Mesendoderm (in vitro differentiated cells): ENCODE data around the gene ZBTB7C.

Source experiments
- DNase-seq: peaks from one replicate; pipeline ENCODE4 v3.0.0; 2013
- H2AK5ac ChIP-seq: 2 replicates; pipeline ENCODE4 v1.6.1; 2013; ENCODE audit warnings: low read length, inconsistent platforms
- H2BK120ac ChIP-seq: 2 replicates; pipeline ENCODE4 v1.6.1; 2013; ENCODE audit warnings: low read depth, mild to moderate bottlenecking, low read length, moderate library complexity, mixed read lengths
- H2BK15ac ChIP-seq: replicated peaks from 2 replicates; pipeline ENCODE4 v1.6.1; 2013; ENCODE audit warnings: low read depth, mild to moderate bottlenecking, moderate library complexity
- H2BK5ac ChIP-seq: 2 replicates; pipeline ENCODE4 v1.6.1; 2013; ENCODE audit warnings: low read length, inconsistent platforms
- H3K18ac ChIP-seq: 2 replicates; pipeline ENCODE4 v1.6.1; 2013; ENCODE audit warnings: mild to moderate bottlenecking, low read length, mixed read lengths
- H3K23ac ChIP-seq: one replicate; pipeline ENCODE4 v1.6.1; 2013; ENCODE audit warnings: low read length
- H3K27ac ChIP-seq: 2 replicates; pipeline ENCODE4 v1.5.1; 2013; ENCODE audit warnings: low read depth, mild to moderate bottlenecking, inconsistent platforms, low read length, moderate library complexity
- H3K27me3 ChIP-seq: 2 replicates; pipeline ENCODE4 v1.6.1; 2013; ENCODE audit warnings: low read length, control low read depth, mild to moderate bottlenecking, inconsistent platforms; ENCODE audit not compliant: insufficient read depth, poor library complexity
- H3K36me3 ChIP-seq: 2 replicates; pipeline ENCODE4 v1.6.1; 2013; ENCODE audit warnings: low read length, inconsistent platforms; ENCODE audit not compliant: control insufficient read depth, insufficient read depth
- H3K4ac ChIP-seq: one replicate; pipeline ENCODE4 v1.6.1; 2013; ENCODE audit warnings: low read depth, mild to moderate bottlenecking, low read length, moderate library complexity
- H3K4me1 ChIP-seq: 2 replicates; pipeline ENCODE4 v1.6.1; 2013; ENCODE audit warnings: low read depth, low read length, inconsistent platforms; ENCODE audit not compliant: control insufficient read depth
- H3K4me2 ChIP-seq: 2 replicates; pipeline ENCODE4 v1.6.1; 2013; ENCODE audit warnings: low read length
- H3K4me3 ChIP-seq: 2 replicates; pipeline ENCODE4 v1.5.1; 2013; ENCODE audit warnings: mild to moderate bottlenecking, low read length
- H3K56ac ChIP-seq: one replicate; pipeline ENCODE4 v1.6.1; 2013; ENCODE audit warnings: low read length
- H3K79me1 ChIP-seq: 2 replicates; pipeline ENCODE4 v1.6.1; 2013; ENCODE audit warnings: low read length, inconsistent platforms
- H3K79me2 ChIP-seq: 2 replicates; pipeline ENCODE4 v1.6.1; 2013; ENCODE audit warnings: mild to moderate bottlenecking, low read length; ENCODE audit not compliant: control insufficient read depth, insufficient read depth
- H3K9ac ChIP-seq: 2 replicates; pipeline ENCODE4 v1.6.1; 2013; ENCODE audit warnings: low read length, inconsistent platforms
- H4K5ac ChIP-seq: one replicate; pipeline ENCODE4 v1.6.1; 2013; ENCODE audit warnings: low read length
- H4K8ac ChIP-seq: one replicate; pipeline ENCODE4 v1.6.1; 2013; ENCODE audit warnings: low read depth, mild to moderate bottlenecking, control low read depth, low read length, moderate library complexity
- WGBS: extraction: QIAGEN DNeasy Blood & Tissue Kit; methylation state at CpG from one replicate; pipeline ENCODE4 v1.1.7; 2013; ENCODE audit warnings: low lambda C conversion rate, missing lambda C conversion rate; ENCODE audit not compliant: insufficient coverage; ENCODE audit errors: extremely low coverage; 5-methylcytosine and 5-hydroxymethylcytosine counted together

Gene ZBTB7C

GRCh38 chr18:48111587-48111986, 297.6 kb downstream of the ZBTB7C start:
- H2BK15ac ChIP-seq, result no peak overlapping the region
- H3K79me1 ChIP-seq, result no peaks in the 10 kb centered on the region

GRCh38 chr18:48110797-48111196, 298.4 kb downstream of the ZBTB7C start:
- Histone ChIP-seq H3K4me3 (no peak overlapping the region), H3K4me1 (peaks cover 7% of the 10 kb centered on the region), H3K9ac (no peak overlapping the region), H4K8ac (no peak overlapping the region), H2BK15ac (no peak overlapping the region), H3K36me3 (no peaks in the 10 kb centered on the region), H3K79me1 (no peaks in the 10 kb centered on the region), H3K4me2 (no peak overlapping the region), H2AK5ac (no peak overlapping the region), H3K4ac (no peak overlapping the region), H4K5ac (no peak overlapping the region), H3K23ac (no peak overlapping the region), H2BK5ac (no peak overlapping the region), H3K18ac (no peak overlapping the region), H3K27ac (no peak overlapping the region), H3K56ac (no peak overlapping the region), H3K27me3 (no peaks in the 10 kb centered on the region), H3K79me2 (no peaks in the 10 kb centered on the region), H2BK120ac (no peak overlapping the region)
- no CpG with 5 or more reads among the region's 7 CpGs for WGBS
- no peak for DNase-seq

More at GRCh38 chr18:48111587-48111986, 297.6 kb downstream of the ZBTB7C start:
- Histone ChIP-seq H3K4me1 (peaks cover 7% of the 10 kb centered on the region), H4K5ac (no peak overlapping the region), H3K27ac (no peak overlapping the region), H3K4me3 (no peak overlapping the region), H2BK5ac (no peak overlapping the region), H3K79me2 (no peaks in the 10 kb centered on the region), H2BK120ac (no peak overlapping the region), H3K4me2 (no peak overlapping the region), H3K4ac (no peak overlapping the region), H3K36me3 (no peaks in the 10 kb centered on the region), H3K27me3 (no peaks in the 10 kb centered on the region), H4K8ac (no peak overlapping the region), H3K23ac (no peak overlapping the region), H2AK5ac (no peak overlapping the region), H3K9ac (no peak overlapping the region), H3K56ac (no peak overlapping the region), H3K18ac (no peak overlapping the region)
- WGBS, result no CpG with 5 or more reads among the region's 5 CpGs
- no peak for DNase-seq

DNA sequence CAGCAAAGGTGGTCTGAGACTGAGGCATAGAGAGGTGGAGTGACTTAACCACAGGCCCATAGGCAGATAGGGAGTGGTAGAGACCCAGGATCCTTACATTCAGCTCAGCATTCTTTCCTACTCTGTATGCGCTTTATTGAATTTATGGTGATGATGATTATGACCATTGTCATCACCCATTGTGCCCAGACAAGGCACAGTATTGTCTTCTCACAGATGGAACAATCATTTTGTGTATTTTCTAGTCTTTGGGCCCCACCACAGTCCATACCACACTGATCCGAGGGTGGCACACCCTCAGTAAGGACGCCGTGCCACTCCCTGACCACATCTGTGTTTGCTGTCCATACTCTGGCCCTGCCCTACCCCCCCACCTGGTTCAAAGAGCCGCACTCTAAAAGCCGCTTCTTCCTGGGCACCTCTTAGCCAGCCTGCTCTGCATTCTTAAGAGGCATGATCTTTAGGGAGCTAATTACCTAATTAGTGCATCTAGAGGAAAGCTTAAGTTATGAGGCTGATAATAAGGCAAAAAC, 299.2 kb downstream of the ZBTB7C start:
- Histone ChIP-seq H3K23ac (no peak overlapping the region), H3K9ac (no peak overlapping the region), H3K4me2 (no peak overlapping the region), H3K56ac (no peak overlapping the region), H3K79me1 (no peaks in the 10 kb centered on the region), H3K36me3 (no peaks in the 10 kb centered on the region), H3K27me3 (no peaks in the 10 kb centered on the region), H4K5ac (no peak overlapping the region), H2AK5ac (no peak overlapping the region), H3K79me2 (no peaks in the 10 kb centered on the region), H2BK120ac (no peak overlapping the region), H3K27ac (no peak overlapping the region), H2BK5ac (no peak overlapping the region), H2BK15ac (no peak overlapping the region), H3K18ac (no peak overlapping the region), H3K4ac (no peak overlapping the region), H3K4me1 (peaks cover 7% of the 10 kb centered on the region), H4K8ac (no peak overlapping the region), H3K4me3 (no peak overlapping the region)
- WGBS, result no CpG with 5 or more reads among the region's 6 CpGs
- DNase-seq, result no peak

GRCh38 chr18:48108136-48108535, 301.0 kb downstream of the ZBTB7C start:
- Histone ChIP-seq H2AK5ac (no peak overlapping the region), H4K8ac (no peak overlapping the region), H3K4me1 (peaks cover 7% of the 10 kb centered on the region), H3K79me2 (no peaks in the 10 kb centered on the region), H3K9ac (no peak overlapping the region), H2BK120ac (no peak overlapping the region), H3K36me3 (no peaks in the 10 kb centered on the region), H3K4me2 (no peak overlapping the region), H3K27ac (no peak overlapping the region), H4K5ac (no peak overlapping the region), H3K27me3 (no peaks in the 10 kb centered on the region), H3K23ac (no peak overlapping the region), H3K56ac (no peak overlapping the region), H3K4ac (no peak overlapping the region), H2BK5ac (no peak overlapping the region), H2BK15ac (no peak overlapping the region), H3K18ac (no peak overlapping the region), H3K4me3 (no peak overlapping the region), H3K79me1 (no peaks in the 10 kb centered on the region)
- WGBS, result no CpG with 5 or more reads among the region's 11 CpGs
- DNase-seq, result no peak

DNA sequence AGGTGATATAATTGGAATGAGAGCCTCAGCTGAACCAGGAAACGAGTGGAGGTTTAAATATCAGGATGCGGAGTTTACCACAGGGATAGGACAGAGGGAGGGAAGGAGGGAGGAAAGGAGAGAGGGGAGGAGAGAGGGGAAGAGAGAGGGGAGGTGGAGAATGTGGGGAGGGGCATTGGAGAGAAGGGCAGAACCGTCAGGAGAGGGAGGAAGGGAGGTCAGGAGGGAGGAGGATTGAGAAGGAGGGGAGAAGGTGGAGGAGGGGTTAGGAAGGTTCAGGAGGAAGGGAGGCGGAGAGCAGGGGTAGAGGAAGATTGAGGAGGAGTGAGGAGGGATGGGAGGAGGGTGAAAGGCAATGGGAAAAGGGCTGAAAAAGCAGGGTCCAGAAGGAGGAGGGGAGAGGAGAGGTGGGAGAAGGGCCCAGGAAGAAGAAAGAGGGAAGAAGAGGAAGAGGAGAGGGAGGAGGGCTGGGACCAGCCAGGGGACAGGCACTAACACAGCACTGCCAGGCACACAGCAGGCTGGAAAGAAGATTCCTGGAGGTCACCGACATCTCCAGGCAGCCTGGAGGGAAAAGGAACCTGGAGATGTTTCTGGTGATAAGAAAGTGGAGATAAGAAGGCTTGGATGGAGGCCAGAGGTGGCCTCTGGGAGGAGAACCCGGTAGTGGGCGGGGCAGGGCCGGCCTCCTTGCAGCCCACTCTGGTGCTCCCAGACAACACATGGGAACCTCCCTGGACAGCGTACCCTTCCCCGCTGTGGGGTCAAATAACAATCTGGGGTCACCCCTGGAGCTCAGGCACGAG, 302.0 kb downstream of the ZBTB7C start:
- no peak overlapping the region for H4K5ac ChIP-seq
- H3K23ac ChIP-seq, result no peak overlapping the region
- no peak overlapping the region for H4K8ac ChIP-seq
- no peak overlapping the region for H3K18ac ChIP-seq
- no peaks in the 10 kb centered on the region for H3K79me2 ChIP-seq
- no peak overlapping the region for H3K27ac ChIP-seq
- H3K27me3 ChIP-seq, result no peaks in the 10 kb centered on the region
- H3K4me3 ChIP-seq, result no peak overlapping the region
- no peak overlapping the region for H2AK5ac ChIP-seq
- no peaks in the 10 kb centered on the region for H3K79me1 ChIP-seq
- H2BK120ac ChIP-seq, result no peak overlapping the region
- peak overlapping the region; percentile 75 for H3K56ac ChIP-seq
- no peak overlapping the region for H3K4me2 ChIP-seq
- H3K9ac ChIP-seq, result no peak overlapping the region
- H3K36me3 ChIP-seq, result no peaks in the 10 kb centered on the region
- H3K4ac ChIP-seq, result no peak overlapping the region
- H3K4me1 ChIP-seq, result peaks cover 7% of the 10 kb centered on the region
- H2BK5ac ChIP-seq, result peak overlapping the region; percentile 56
- WGBS, result 100% methylated on average over 1 of the region's 11 CpGs
- no peak overlapping the region for H2BK15ac ChIP-seq
- DNase-seq, result peak; percentile 81
